CD4-positive, alpha-beta T cell treated with Interferon alpha-2 for 1 hour (primary cell): ENCODE data around the gene XRCC1.

Source experiments
- DNase-seq, 2 donors: peaks; one replicate each; pipeline ENCODE4 v3.0.0-alpha.2; 2020 to 2022

Gene XRCC1

DNA sequence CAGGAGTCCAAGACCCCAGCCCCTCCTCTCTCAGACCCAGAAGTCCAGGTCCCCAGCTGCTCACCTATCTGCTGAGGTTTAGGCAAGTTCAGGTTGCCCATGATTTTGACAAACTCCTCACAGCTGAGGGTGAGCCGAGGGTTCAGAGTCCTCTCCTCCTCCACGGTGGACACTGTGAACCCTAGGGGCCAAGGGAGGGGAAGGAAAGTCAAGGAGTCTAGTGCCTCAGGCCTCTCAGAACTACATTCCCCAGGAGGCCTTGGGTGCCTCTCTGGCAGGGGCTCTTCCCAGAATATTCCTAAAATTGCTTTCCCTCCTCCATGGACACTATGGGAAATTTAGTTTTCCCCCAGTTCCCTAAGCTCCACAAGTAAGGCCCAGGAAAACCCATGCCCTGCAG, 67.4 kb downstream of the XRCC1 start:
- DNase-seq = no peak

GRCh38 chr19:43506629-43507028, 68.7 kb downstream of the XRCC1 start:
- DNase-seq = no peak

GRCh38 chr19:43505941-43506340, 69.4 kb downstream of the XRCC1 start:
- DNase-seq = peak in 1 of 2 donors; percentile 20

DNA sequence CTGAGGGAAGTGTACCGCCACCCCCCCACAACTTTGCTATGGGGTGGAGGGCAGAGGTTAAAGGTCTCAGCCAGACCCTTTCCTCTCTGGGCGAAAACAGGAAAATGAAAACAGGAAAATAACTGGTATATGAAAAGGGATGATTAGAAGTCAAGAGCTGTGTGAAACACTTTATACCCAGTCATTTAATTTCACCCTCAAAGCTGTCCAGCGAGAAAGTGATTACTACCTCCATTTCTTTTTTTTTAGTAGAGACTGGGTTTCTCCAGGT, 70.2 kb downstream of the XRCC1 start:
- no peak for DNase-seq

GRCh38 chr19:43504426-43505185, 70.7 kb downstream of the XRCC1 start, which contains the start of gene PHLDB3:
Gene PHLDB3 (minus strand): TSS chr19:43504746. CDS start chr19:43504118, 628 bp downstream.
- peak; percentile 46 to 67 for DNase-seq

- DNase-seq = peak; percentile 98 to 99
Measured at GRCh38 chr19:43503501-43504425, 71.6 kb downstream of the XRCC1 start.

DNA sequence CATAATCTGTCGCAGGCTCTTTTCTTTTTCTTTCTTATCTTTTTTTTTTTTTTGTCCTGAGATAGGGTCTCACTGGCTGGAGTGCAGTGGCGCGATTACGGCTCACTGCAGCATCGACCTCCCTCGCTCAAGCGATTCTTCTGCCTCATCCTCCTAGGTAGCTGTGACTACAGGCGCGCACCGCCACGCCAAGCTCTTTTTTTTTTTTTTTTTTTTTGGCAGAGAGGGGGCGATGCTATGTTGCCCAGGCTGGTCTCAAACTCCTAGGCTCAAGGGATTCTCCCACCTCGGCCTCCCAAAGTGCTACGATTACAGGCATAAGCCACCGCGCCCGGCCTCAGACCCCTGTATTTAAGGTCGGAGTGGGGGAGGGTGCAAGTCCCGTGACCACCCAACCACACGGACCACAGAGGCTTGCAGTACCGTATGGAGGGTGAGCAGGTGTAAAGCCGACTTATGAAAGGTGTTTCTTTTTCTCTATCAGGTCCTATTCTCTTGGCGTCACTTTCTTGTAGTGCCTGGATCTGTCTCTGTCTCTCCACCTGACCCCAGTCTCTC, 72.8 kb downstream of the XRCC1 start:
- DNase-seq = no peak

DNA sequence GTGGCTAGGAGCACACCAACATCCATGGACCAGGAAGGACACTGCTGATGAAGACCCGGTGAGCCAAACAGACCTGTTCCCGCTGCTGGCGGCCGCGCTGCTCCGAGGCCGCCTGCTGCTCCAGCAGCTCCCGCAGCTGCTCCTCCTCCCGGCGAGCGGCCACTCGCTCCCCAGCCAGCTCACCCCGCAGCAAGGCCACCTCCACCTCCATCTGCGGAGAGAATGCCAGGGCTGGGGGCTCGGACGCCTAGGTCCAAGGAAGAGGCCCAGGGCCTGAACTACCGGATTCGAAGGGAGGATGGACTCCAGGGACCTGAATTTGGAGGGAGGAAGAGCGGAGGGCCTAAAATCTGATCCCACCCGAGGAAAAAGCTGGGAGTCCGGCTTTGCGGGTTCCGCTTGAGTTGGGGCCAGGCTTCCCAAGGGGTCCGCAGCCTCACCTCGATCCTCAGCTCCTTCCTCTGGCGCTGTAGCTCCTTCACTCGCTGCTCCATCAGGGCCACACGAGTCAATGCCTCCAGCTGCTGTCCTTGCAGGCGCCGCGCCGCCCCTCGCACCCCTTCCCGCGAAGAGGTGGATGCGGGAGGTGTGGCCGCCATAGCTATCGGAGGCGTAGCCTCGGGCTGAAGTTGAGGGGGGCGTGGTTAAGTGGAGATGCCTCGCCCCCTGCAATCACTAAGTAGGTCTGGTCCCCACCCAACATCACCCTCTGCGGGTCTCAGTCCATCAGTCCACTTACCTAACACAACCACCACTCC, 73.5 kb downstream of the XRCC1 start:
- no peak for DNase-seq

DNA sequence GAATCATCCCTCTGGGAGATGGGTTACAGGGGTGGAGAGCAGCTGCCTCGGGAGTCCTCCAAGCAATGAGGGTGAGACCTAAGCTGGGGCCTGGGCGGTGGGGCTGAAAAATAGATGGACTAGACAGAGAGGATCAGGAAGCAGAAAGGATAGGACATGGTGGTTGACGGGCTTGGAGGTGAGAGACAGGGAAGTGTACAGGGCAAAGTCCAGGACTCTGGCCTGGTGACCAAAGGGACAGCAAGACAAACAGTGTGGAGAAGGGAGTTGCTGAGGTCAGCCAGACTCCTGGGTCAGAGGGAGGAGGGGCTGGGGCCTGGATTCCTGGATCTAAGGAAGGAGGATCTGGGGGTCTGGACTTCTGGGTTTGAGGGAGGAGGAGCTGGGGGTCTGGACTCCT, 76.3 kb downstream of the XRCC1 start:
- DNase-seq = no peak

DNA sequence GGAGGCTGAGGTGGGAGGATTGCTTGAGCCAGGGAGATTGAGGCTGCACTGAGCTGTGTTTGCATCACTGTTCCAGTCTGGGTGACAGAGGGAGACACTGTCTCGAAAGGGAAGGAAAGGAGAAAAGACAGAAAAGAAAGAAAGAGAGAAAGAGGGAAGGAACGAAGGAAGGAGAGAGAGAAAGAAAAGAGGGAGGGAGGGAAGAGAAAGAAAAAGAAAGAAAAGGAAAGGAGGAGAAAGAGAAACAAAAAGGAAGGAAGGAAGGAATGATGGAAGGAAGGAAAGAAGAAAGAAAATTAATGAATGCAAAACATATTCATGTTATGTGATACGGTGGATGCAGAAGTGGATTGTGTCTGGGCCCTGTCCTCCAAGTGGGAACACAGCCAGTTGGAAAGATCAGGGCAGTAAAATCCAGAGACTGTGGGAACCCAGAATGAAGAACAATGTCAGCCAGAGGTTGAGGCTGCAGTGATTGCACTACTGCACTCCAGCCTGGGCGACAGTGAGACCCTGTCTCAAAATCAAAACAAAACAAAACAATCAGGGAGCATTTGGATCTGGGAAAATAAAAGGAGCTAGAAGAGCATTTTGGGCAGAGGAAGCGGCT, 77.0 kb downstream of the XRCC1 start:
- DNase-seq = no peak

- DNase-seq = no peak
Measured at GRCh38 chr19:43496960-43497359, 78.4 kb downstream of the XRCC1 start.

GRCh38 chr19:43495082-43495481, 80.2 kb downstream of the XRCC1 start:
- DNase-seq = no peak
